GM18502 (cell line): ENCODE results near the gene CPLANE1.
A peak's percentile ranks its signal among the peaks of the same experiment; 100 is the strongest.
"Not testable (repeated sequence)": the region's sequence is repeated elsewhere in the genome, so short reads cannot be mapped to it uniquely, and the experiment has no call there.

Experiments
- ATAC-seq: cut with Tn5 transposase; IDR thresholded peaks from one replicate; pipeline ENCODE4 v1.9.1; 2021; ENCODE audit warnings: mild to moderate bottlenecking; ENCODE audit not compliant: unreplicated experiment, poor library complexity

Gene CPLANE1

DNA sequence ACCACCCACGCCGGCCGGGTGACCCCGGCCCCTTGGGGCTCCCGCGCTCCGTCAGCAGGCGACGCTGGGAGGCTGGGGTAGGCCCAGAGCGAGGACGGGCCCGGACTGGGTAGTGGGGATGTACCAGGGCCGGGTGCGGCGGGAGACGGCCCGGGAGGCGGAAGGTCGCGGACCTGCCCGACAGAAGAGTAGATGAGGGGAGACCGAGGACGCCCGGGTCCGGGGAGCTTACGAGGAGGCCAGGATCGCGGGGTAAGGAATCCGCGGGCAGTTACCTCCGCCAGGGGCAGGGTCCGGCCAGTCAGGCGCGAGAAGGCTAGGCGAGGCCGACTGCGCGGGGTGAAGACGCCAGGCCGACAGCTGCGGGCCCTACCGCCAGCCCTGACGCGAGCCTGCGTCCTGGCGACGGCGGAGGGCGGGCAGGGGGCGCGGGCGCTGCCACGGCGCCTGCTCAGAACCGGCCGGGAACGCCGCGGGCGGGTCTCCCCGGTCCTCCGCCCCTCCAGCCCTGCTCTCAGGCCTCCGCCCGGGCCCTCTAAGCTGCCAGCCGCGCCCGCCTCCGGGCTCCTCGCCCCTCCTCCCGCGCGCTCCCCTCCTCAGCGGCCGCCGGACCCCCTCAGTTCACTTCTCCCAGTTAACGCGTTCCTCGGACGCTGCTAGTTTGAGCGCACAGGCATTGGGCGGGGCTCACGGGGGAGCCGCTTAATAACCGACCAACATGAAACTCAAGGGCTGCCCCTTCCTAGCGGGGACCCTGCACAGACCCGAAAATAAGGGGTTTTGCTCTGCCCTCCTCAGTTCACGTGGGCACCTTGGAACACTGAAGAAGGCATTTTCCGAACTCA is at the start of gene CPLANE1:
Gene CPLANE1, minus strand, starts transcription at position 407 of the 845 bp plus-strand sequence. CDS start 1,678 bp downstream, outside the sequence.
- ATAC-seq: peak; percentile 88

- not testable (repeated sequence) for ATAC-seq
These were observed 47.1 kb upstream of the CPLANE1 start for GRCh38 chr5:37296313-37296712.

GRCh38 chr5:37283214-37283820 is 34.1 kb upstream of the CPLANE1 start:
- ATAC-seq: no peak

GRCh38 chr5:37275511-37275910 is 26.3 kb upstream of the CPLANE1 start:
- ATAC-seq: no peak

DNA sequence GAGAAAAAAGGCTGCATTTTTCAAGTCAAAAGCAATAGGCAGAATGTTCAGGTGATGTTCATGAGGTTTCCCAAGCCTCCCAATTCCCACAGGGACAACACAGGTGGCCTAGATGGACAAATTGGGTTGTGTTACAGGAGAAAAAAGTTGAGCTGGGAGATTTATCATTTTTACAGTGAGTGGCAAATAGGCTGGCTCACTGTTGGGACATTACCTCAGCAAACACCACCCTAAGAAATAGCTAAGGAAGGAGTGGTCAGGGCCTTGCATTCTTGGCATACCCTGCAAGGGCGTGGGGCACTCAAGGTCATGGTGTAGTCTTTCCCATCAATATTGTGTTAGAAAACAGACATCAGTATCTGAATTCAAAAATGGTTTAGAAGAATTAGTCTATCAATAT is 23.3 kb upstream of the CPLANE1 start:
- ATAC-seq: no peak

GRCh38 chr5:37268100-37268499 is 18.9 kb upstream of the CPLANE1 start:
- not testable (repeated sequence) for ATAC-seq

DNA sequence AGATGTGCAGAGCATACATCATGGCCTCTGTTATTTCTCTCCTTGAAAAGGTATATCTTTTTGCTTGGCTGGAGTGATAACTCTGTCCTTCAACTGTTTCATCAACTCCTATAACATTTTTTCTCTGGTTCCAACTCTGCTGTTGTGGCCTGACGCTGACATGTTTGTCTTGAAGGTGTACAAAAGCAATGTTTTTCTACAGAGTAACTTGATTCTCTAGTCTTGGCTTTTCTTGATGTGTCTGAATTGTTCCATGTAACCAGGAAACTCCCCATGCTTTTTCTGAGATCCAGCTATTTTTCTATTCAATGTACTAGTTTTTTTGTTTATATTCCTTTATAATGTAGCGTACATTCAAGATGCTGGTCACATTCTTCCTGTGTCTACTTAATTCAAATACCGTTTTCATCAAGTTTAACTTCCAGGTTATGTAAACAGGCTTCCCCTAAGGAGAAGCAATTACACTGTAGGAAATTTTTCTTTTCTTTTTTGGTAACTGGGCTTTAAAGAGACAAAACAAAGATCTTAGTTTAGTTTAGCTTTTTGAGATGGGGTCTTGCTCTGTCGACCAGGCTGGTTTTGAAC is 6.7 kb upstream of the CPLANE1 start:
- no peak for ATAC-seq

DNA sequence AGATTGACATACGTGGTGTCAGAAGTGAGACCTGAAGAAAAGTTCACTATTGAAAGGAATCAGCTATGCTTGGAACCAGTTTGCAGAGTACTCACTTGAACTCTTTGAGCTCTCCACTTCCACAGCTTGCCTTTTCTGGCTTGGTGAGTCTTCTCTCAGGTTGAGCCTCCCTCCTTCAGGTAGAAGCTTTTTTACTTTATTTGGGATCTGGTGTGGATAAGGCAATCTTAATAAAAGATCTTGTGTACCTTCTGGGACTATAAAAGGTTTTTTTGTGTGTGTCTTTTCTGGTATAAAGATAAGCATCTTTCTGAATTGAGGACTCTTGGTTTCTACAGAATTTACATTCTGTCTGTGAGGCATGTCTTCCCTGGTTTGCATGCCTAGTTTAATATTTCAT is 5.4 kb upstream of the CPLANE1 start:
- ATAC-seq: no peak

- no peak for ATAC-seq
These were observed 2.5 kb upstream of the CPLANE1 start for GRCh38 chr5:37251665-37252064.

- ATAC-seq: no peak
These were observed 614 bp upstream of the CPLANE1 start for GRCh38 chr5:37249815-37250164.

- ATAC-seq: no peak
These were observed 681 bp downstream of the CPLANE1 start for GRCh38 chr5:37248421-37248969.

DNA sequence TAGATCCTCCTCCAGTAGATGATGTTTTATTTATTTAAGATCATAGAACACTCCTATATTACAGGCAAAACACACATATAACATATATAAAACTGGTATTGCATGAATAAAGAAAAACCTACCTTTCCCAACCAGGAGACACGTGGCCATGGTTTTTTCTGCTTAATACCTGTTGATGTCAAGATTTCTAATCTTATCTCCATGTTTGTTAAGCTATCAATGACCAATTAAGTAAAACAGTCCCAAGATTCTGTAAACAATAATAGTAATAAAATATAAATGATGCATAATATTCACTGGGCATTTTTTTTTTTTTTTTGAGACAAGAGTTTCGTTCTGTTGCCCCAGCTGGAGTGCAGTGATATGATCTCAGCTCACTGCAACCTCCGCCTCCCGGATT is 1.7 kb downstream of the CPLANE1 start:
- no peak for ATAC-seq

DNA sequence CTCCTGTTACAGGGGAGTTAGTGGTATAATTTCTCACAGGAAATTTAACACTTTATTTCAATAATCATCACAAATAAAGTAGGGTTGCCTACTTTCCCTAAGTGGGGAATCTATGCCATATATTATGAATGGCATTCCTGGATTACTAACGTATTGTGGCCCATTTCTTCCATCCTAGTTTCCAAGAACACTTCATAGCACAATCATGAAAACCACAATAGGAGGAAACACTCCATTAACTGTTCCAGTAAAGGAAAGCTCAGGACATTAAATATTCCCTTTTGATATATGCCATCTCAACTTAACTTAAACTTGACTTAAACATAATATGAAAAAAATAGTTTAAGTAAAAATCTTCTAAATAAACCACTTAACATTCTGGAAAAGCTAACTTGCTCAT is 2.1 kb downstream of the CPLANE1 start:
- no peak for ATAC-seq

DNA sequence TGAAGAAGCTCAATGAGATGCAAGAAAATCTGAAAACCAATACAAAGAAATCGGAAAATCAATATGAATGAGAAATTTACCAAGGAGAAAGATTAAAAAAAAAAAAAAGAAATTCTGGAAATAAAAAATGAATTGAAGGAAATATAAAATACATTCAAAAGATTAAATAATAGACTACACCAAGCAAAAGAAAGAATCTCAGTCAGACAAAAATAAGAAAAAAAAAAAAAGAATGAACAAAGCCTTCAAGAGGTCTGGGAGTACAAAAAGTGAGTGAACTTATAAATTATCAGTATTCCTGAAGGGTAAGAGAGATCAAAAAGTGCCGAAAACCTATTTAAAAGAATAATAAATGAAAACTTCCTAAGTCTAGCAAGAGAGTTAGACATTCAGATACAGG is 14.9 kb downstream of the CPLANE1 start:
- ATAC-seq: no peak

DNA sequence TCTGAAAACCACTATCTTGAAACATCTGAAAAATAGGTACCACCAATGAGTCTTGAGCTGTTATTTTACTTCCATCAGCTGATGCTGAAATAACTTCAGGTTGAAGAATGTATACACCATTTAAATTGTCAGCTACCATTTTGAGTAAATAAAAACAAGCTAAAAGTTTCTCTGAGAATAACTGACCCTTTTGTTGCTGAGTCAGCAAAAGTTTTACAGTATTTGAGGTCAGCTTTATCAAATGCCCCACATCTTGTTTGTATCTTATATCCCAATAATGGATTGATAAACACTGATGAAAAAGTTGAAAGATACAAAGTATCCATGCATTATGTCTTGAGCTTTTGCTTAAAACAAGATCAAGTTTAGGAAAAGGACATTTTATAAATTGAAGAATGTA is 22.8 kb downstream of the CPLANE1 start:
- ATAC-seq: no peak

DNA sequence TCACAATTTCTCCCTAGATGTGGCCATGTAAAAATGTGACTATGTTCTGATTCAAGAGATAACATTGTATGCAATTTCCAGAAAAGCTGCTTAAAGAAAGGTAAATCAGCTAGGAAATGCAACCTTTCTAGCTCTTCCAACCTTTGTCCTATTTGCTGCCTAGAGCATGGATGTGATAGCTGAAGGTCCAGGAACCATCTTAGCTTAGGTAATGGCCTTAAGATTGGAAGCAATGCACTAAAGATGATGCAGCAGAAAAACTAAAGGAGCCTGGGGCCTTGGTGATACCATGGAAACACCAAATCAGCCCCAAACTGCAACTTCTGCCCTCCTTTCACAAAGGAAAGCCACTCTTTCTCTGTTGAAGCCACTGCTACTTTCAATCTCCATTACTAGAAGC is 27.0 kb downstream of the CPLANE1 start:
- ATAC-seq: no peak

DNA sequence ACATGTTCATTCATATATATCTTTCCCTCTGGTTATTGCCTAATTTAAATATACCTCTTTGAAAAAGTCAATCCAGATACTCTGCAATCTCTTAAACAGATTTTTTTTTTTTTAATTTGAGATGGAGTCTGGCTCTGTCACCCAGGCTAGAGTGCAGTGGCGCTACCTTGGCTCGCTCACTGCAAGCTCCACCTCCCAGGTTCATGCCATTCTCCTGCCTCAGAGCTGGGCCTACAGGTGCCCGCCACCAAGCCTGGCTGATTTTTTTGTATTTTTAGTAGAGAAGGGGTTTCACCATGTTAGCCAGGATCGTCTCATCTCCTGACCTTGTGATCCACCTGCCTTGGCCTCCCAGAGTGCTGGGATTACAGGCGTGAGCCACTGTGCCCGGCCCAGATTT is 28.8 kb downstream of the CPLANE1 start:
- ATAC-seq: not testable (repeated sequence)

- not testable (repeated sequence) for ATAC-seq
These were observed 29.8 kb downstream of the CPLANE1 start for GRCh38 chr5:37219384-37219783.

GRCh38 chr5:37217976-37218375 is 31.2 kb downstream of the CPLANE1 start:
- ATAC-seq: no peak

- peak; percentile 58 for ATAC-seq
These were observed 34.6 kb downstream of the CPLANE1 start for GRCh38 chr5:37214550-37214949.

- ATAC-seq: no peak
These were observed 37.1 kb downstream of the CPLANE1 start for GRCh38 chr5:37212096-37212495.
